ENCODE results near the gene SH3RF1. TPM values are rescaled to one million over a fixed set of nuclear protein-coding genes. Genes with fewer than 3 reads are reported as not detected.

Gene SH3RF1
- 10 to 100 TPM in 1 of 2 donors, 1 to 10 TPM in 1; 7.8 to 12.4 TPM for total RNA-seq

- peak within 1 kb of the TSS; percentile 93 to 94 for H3K27ac ChIP-seq
- TF ChIP-seq CTCF (IDR thresholded peaks at IDR 0.05): peak; percentile 25 to 43
- H3K27me3 ChIP-seq: no peaks in the 10 kb centered on the region
- peak; percentile 87 for DNase-seq (ENCODE audit: low spot score)
- no peaks in the 10 kb centered on the region for H3K9me3 ChIP-seq
- H3K36me3 ChIP-seq: no peaks in the 10 kb centered on the region
- H3K4me3 ChIP-seq: peak within 1 kb of the TSS; percentile 93 to 94
- H3K4me1 ChIP-seq: peaks cover 0 to 41% of the 10 kb centered on the region in 2 donors
Measured at GRCh38 chr4:169270810-169271691, at the start of gene SH3RF1. Gene SH3RF1 (minus strand): TSS chr4:169270956. CDS start chr4:169269212, 1,744 bp downstream.

- Histone ChIP-seq H3K4me1 (peaks cover 0 to 19% of the 10 kb centered on the region in 2 donors), H3K4me3 (no peak overlapping the region), H3K36me3 (no peaks in the 10 kb centered on the region), H3K27me3 (no peaks in the 10 kb centered on the region), H3K27ac (no peak overlapping the region), H3K9me3 (no peaks in the 10 kb centered on the region)
- DNase-seq (ENCODE audit: low spot score): no peak
- TF ChIP-seq CTCF (IDR thresholded peaks at IDR 0.05): no peak
Measured at GRCh38 chr4:169315530-169316343, 45.0 kb upstream of the SH3RF1 start.

GRCh38 chr4:169314906-169315305, 44.1 kb upstream of the SH3RF1 start:
- Histone ChIP-seq H3K27me3 (no peaks in the 10 kb centered on the region), H3K9me3 (no peaks in the 10 kb centered on the region), H3K4me3 (peak overlapping the region in 1 of 2 donors; percentile 1), H3K36me3 (no peaks in the 10 kb centered on the region), H3K27ac (no peak overlapping the region), H3K4me1 (peaks cover 0 to 19% of the 10 kb centered on the region in 2 donors)
- no peak for TF ChIP-seq CTCF (IDR thresholded peaks at IDR 0.05)
- peak; percentile 72 for DNase-seq (ENCODE audit: low spot score)

GRCh38 chr4:169313732-169314131, 43.0 kb upstream of the SH3RF1 start:
- DNase-seq (ENCODE audit: low spot score): no peak
- no peaks in the 10 kb centered on the region for H3K27me3 ChIP-seq
- peaks cover 0 to 19% of the 10 kb centered on the region in 2 donors for H3K4me1 ChIP-seq
- TF ChIP-seq CTCF (IDR thresholded peaks at IDR 0.05): no peak
- H3K27ac ChIP-seq: no peak overlapping the region
- no peaks in the 10 kb centered on the region for H3K9me3 ChIP-seq
- H3K4me3 ChIP-seq: no peak overlapping the region
- no peaks in the 10 kb centered on the region for H3K36me3 ChIP-seq

GRCh38 chr4:169312690-169313422, 42.1 kb upstream of the SH3RF1 start:
- H3K4me1 ChIP-seq: peaks cover 0 to 19% of the 10 kb centered on the region in 2 donors
- no peak for TF ChIP-seq CTCF (IDR thresholded peaks at IDR 0.05)
- H3K27me3 ChIP-seq: no peaks in the 10 kb centered on the region
- no peak overlapping the region for H3K27ac ChIP-seq
- no peak for DNase-seq (ENCODE audit: low spot score)
- H3K4me3 ChIP-seq: no peak overlapping the region
- H3K9me3 ChIP-seq: no peaks in the 10 kb centered on the region
- H3K36me3 ChIP-seq: no peaks in the 10 kb centered on the region

Data from right atrium auricular region (tissue), 2 donors.